IMR-90 (cell line): ENCODE measurements around the gene PLEKHA4. TPM values are rescaled to one million over a fixed set of nuclear protein-coding genes. Genes with fewer than 3 reads are reported as not detected.
"Not testable (repeated sequence)": the region's sequence is repeated elsewhere in the genome, so short reads cannot be mapped to it uniquely, and the experiment has no call there.

Experiments used
- ATAC-seq: fragments of 200-7000 bp; cut with Tn5 transposase; 2 replicates; pipeline ENCODE4 v1.9.1; 2020; ENCODE audit warnings: low read depth, mild to moderate bottlenecking, moderate library complexity
- BruUV-seq: library from RNA; stranded (reverse); fragments of 400-500 nt; replicated peaks from 2 replicates; lab custom pipeline; 2021; lab: Mats Ljungman, UMichigan
- CTCF ChIA-PET: fragments of 300-600 bp; formaldehyde crosslinking; extraction: SDS; loops from one replicate; lab custom pipeline; 2021; ENCODE audit warnings: antibody characterized with exemption; lab: Yijun Ruan, JAX
- POLR2A ChIA-PET: fragments of 300-600 bp; sonication (Branson Sonifier 250); formaldehyde crosslinking; loops from one replicate; lab custom pipeline; 2022; ENCODE audit warnings: antibody characterized with exemption; ENCODE audit not compliant: unreplicated experiment; lab: Charles Lee
- DNase-seq: peaks from one replicate; pipeline ENCODE4 v3.0.0; 2013
- H2AFZ ChIP-seq: replicated peaks from 2 replicates; pipeline ENCODE3; 2013; ENCODE audit warnings: low read length, mild to moderate bottlenecking; ENCODE audit not compliant: poor library complexity
- H2AK5ac ChIP-seq: 2 replicates; pipeline ENCODE4 v1.6.1; 2013; ENCODE audit warnings: low read depth, low read length, inconsistent platforms
- H2AK9ac ChIP-seq: replicated peaks from 2 replicates; pipeline ENCODE3; 2013; ENCODE audit warnings: mild to moderate bottlenecking, low read depth, low read length, moderate library complexity; ENCODE audit not compliant: poor library complexity
- H2BK120ac ChIP-seq: 2 replicates; pipeline ENCODE4 v1.6.1; 2013; ENCODE audit warnings: low read depth, low read length, inconsistent platforms
- H2BK15ac ChIP-seq: 3 replicates; pipeline ENCODE4 v1.6.1; 2013; ENCODE audit warnings: low read depth, low read length, inconsistent platforms
- H2BK20ac ChIP-seq: 2 replicates; pipeline ENCODE4 v1.6.1; 2013; ENCODE audit warnings: low read depth, mild to moderate bottlenecking, inconsistent platforms, low read length, moderate library complexity
- H2BK5ac ChIP-seq: 2 replicates; pipeline ENCODE4 v1.6.1; 2013; ENCODE audit warnings: mild to moderate bottlenecking, low read depth, low read length, inconsistent platforms; ENCODE audit not compliant: poor library complexity, severe bottlenecking
- H3K14ac ChIP-seq: replicated peaks from 2 replicates; pipeline ENCODE4 v1.6.1; 2013; ENCODE audit warnings: low read depth, low read length, inconsistent platforms
- H3K18ac ChIP-seq: 2 replicates; pipeline ENCODE4 v1.6.1; 2013; ENCODE audit warnings: low read depth, low read length, control low read depth
- H3K23ac ChIP-seq: 2 replicates; pipeline ENCODE4 v1.6.1; 2013; ENCODE audit warnings: low read depth, low read length, inconsistent platforms
- H3K27ac ChIP-seq: 2 replicates; pipeline ENCODE4 v1.5.1; 2013; ENCODE audit warnings: mild to moderate bottlenecking, control low read depth, low read length; ENCODE audit not compliant: insufficient read depth
- H3K27me3 ChIP-seq: 2 replicates; pipeline ENCODE4 v1.6.1; 2013; ENCODE audit warnings: low read length; ENCODE audit not compliant: control insufficient read depth, insufficient read depth
- H3K36me3 ChIP-seq: 2 replicates; pipeline ENCODE4 v1.6.1; 2013; ENCODE audit warnings: low read length, mixed read lengths; ENCODE audit not compliant: control insufficient read depth, insufficient read depth
- H3K4ac ChIP-seq: 2 replicates; pipeline ENCODE4 v1.6.1; 2013; ENCODE audit warnings: low read depth, low read length, inconsistent platforms
- H3K4me1 ChIP-seq: 2 replicates; pipeline ENCODE4 v1.6.1; 2013; ENCODE audit warnings: low read length, mixed read lengths; ENCODE audit not compliant: control insufficient read depth, insufficient read depth
- H3K4me2 ChIP-seq: 2 replicates; pipeline ENCODE4 v1.6.1; 2013; ENCODE audit warnings: low read depth, mild to moderate bottlenecking, control low read depth, low read length, moderate library complexity
- H3K4me3 ChIP-seq: 2 replicates; pipeline ENCODE4 v1.5.1; 2013; ENCODE audit warnings: low read depth, mild to moderate bottlenecking, control low read depth, low read length, moderate library complexity; ENCODE audit not compliant: insufficient read depth
- H3K56ac ChIP-seq: 2 replicates; pipeline ENCODE4 v1.6.1; 2013; ENCODE audit warnings: low read length, inconsistent platforms; ENCODE audit not compliant: insufficient read depth; ENCODE audit errors: extremely low read depth
- H3K79me1 ChIP-seq, 2 experiments: 2 replicates each; pipeline ENCODE4 v1.6.1; 2013; ENCODE audit warnings: low read length in 2 of 2, inconsistent platforms in 1 of 2, low read depth in 1 of 2
- H3K9ac ChIP-seq: 2 replicates; pipeline ENCODE4 v1.6.1; 2013; ENCODE audit warnings: low read depth, low read length, control low read depth
- H3K9me1 ChIP-seq: 2 replicates; pipeline ENCODE4 v1.6.1; 2013; ENCODE audit warnings: low read length, inconsistent platforms; ENCODE audit not compliant: insufficient read depth
- H3K9me3 ChIP-seq: 2 replicates; pipeline ENCODE4 v1.6.1; 2013; ENCODE audit warnings: low read length; ENCODE audit not compliant: control insufficient read depth, insufficient read depth
- H4K20me1 ChIP-seq: 2 replicates; pipeline ENCODE4 v1.6.1; 2013; ENCODE audit warnings: low read length, inconsistent platforms; ENCODE audit not compliant: insufficient read depth
- H4K5ac ChIP-seq: 2 replicates; pipeline ENCODE4 v1.6.1; 2013; ENCODE audit warnings: mild to moderate bottlenecking, low read depth, low read length, control low read depth
- H4K8ac ChIP-seq, 2 experiments: 2 replicates each; pipeline ENCODE4 v1.6.1; 2013; ENCODE audit warnings: low read depth in 2 of 2, low read length in 2 of 2, control low read depth in 1 of 2, inconsistent platforms in 1 of 2
- H4K91ac ChIP-seq: 2 replicates; pipeline ENCODE4 v1.6.1; 2013; ENCODE audit warnings: low read depth, low read length, inconsistent platforms; ENCODE audit not compliant: insufficient read depth
- dilution Hi-C: fragments of 300-500 bp; cut with HindIII; formaldehyde crosslinking; loops from one replicate; pipeline ENCODE4 v1.14.3; 2018; ENCODE audit warnings: low sequenced_read_pairs; ENCODE audit not compliant: unreplicated experiment
- in situ Hi-C: fragments of 300-500 bp; cut with MboI; formaldehyde crosslinking; loops from 3 replicates; pipeline ENCODE4 v1.14.3; 2019; ENCODE audit warnings: low sequenced_read_pairs, inconsistent platforms, mixed read lengths
- intact Hi-C: fragments of 100-400 bp; cut with micrococcal nuclease; formaldehyde crosslinking; loops from 2 replicates; pipeline ENCODE4 v1.10.0; 2022
- polyA plus RNA-seq, 3 experiments: library from polyadenylated mRNA; depleted of rRNA; stranded (reverse); fragments of >200 nt; gene quantifications; 2 replicates each; pipeline ENCODE4 v1.2.3, GENCODE V29; 2012; ENCODE audit warnings: low replicate concordance in 1 of 3
- total RNA-seq: library from RNA; depleted of rRNA; stranded (reverse); fragments of >200 nt; gene quantifications from 2 replicates; pipeline ENCODE4 v1.2.3, GENCODE V29; 2012

Gene PLEKHA4
- total and polyA plus RNA-seq, 2 of the 4 experiments (the other 2 are of a cell fraction): 4.5 to 14.4 TPM

- ATAC-seq, H2BK15ac ChIP-seq, H3K18ac ChIP-seq, DNase-seq, H4K20me1 ChIP-seq, H3K4ac ChIP-seq, H3K4me2 ChIP-seq, H4K91ac ChIP-seq, H4K5ac ChIP-seq, H4K8ac ChIP-seq, dilution Hi-C loops, H3K4me3 ChIP-seq, H3K9ac ChIP-seq, H3K23ac ChIP-seq, H2AFZ ChIP-seq, POLR2A ChIA-PET, H3K14ac ChIP-seq, H3K9me3 ChIP-seq, H2BK120ac ChIP-seq, in situ Hi-C loops, CTCF ChIA-PET, H3K27me3 ChIP-seq, intact Hi-C loops, H2AK5ac ChIP-seq, H3K4me1 ChIP-seq, H3K56ac ChIP-seq, BruUV-seq, H3K27ac ChIP-seq, H2BK20ac ChIP-seq: not testable (repeated sequence)
- H2BK5ac ChIP-seq: peak overlapping the region; percentile 15
- H2AK9ac ChIP-seq: peak overlapping the region; percentile 72
- H3K36me3 ChIP-seq: peaks cover 35% of the 10 kb centered on the region
- peaks cover 20 to 57% of the 10 kb centered on the region in 2 experiments for H3K79me1 ChIP-seq
- H3K9me1 ChIP-seq: peaks cover 12% of the 10 kb centered on the region
These were observed 35.4 kb upstream of the PLEKHA4 start for GRCh38 chr19:48903788-48904187.
